Left lung (tissue), 10 donors: ENCODE results near the gene CYP3A5. TPM values are rescaled to one million over a fixed set of nuclear protein-coding genes. Genes with fewer than 3 reads are reported as not detected.

Experiments
- ATAC-seq: fragments of 200-7000 bp; cut with Tn5 transposase; one replicate; pipeline ENCODE4 v1.9.1; 2020; ENCODE audit warnings: moderate library complexity
- DNase-seq, 4 donors: peaks; one replicate each; pipeline ENCODE4 v3.0.0-alpha.2; 2013 to 2020
- H3K27ac ChIP-seq, 2 donors: fragments of 200-600 bp; sonication (generic) in 1 of 2; one replicate each; pipeline versions ENCODE4 v1.5.0 to v1.8.0; 2020 to 2021
- H3K27me3 ChIP-seq, 2 donors: fragments of 200-600 bp; sonication (generic) in 1 of 2; one replicate each; pipeline versions ENCODE4 v1.5.0 to v1.8.0; 2020 to 2021
- H3K36me3 ChIP-seq, 2 donors: fragments of 200-600 bp; sonication (generic) in 1 of 2; one replicate each; pipeline versions ENCODE4 v1.5.0 to v1.8.0; 2020 to 2021
- H3K4me1 ChIP-seq, 2 donors: fragments of 200-600 bp; one replicate each; pipeline ENCODE4 v1.8.0; 2021
- H3K4me3 ChIP-seq, 2 donors: fragments of 200-600 bp; sonication (generic) in 1 of 2; one replicate each; pipeline versions ENCODE4 v1.5.0 to v1.8.0; 2020 to 2021; ENCODE audit warnings: mild to moderate bottlenecking in 1 of 2
- H3K9me3 ChIP-seq, 2 donors: fragments of 200-600 bp; sonication (generic) in 1 of 2; one replicate each; pipeline versions ENCODE4 v1.5.0 to v1.8.0; 2020 to 2021
- CTCF ChIP-seq, 2 donors: fragments of 200-600 bp; sonication (generic) in 1 of 2; IDR thresholded peaks; one replicate each; pipeline versions ENCODE4 v1.5.0 to v1.8.0; 2021; ENCODE audit warnings: antibody characterized with exemption in 2 of 2
- intact Hi-C, 2 donors: fragments of 100-400 bp; cut with DNase I; formaldehyde crosslinking; loops; one replicate each; pipeline versions ENCODE4 v1.11.2 to v1.14.2; 2022
- polyA plus RNA-seq, 6 donors: library from polyadenylated mRNA; unstranded; fragments of 120-200 nt; gene quantifications; one replicate each; pipeline ENCODE4 v1.2.1, GENCODE V29; 2013; ENCODE audit not compliant: insufficient read length in 6 of 6
- total RNA-seq, 2 donors: library from RNA; stranded (reverse); fragmentation: NEBNext Ultra II Directional; extraction: Animal tissue kit (Norgen Biotek cat#: 25700); gene quantifications; one replicate each; pipeline ENCODE4 v1.2.1, GENCODE V29; 2021
- donor health status: DM: no; HTN: yes; CAD: no.
- donor health status: DM: no; HTN: no; CAD: no.

The CYP3A5 gene
- total and polyA plus RNA-seq, 8 donors: 5.7 to 29.5 (median 17.5) TPM

DNA sequence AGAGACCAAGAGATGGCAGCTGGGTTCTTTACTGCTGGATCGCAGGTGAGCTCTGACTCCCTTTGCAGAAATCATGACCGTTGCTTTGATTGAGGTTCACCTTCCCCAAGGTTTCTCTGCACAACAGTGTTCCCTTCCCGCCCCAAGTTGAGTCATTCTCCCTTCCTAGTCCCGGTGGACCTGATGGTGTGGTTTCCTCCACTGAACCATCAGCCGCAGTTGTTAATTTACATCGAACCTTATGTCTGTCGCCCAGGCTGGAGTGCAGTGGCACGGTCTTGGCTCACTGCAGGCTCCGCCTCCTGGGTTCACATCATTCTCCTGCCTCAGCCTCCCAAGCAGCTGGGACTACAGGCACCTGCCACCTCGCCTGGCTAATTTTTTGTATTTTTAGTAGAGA lies 57.2 kb downstream of the CYP3A5 start:
- Histone ChIP-seq H3K36me3 (peaks cover 0 to 93% of the 10 kb centered on the region in 2 donors), H3K27ac (no peak overlapping the region), H3K4me3 (no peak overlapping the region), H3K4me1 (peaks cover 2 to 12% of the 10 kb centered on the region in 2 donors), H3K9me3 (no peaks in the 10 kb centered on the region), H3K27me3 (no peaks in the 10 kb centered on the region)
- no peak for DNase-seq
- intact Hi-C loops: no loop called here
- no peak for TF ChIP-seq CTCF (IDR thresholded peaks at IDR 0.05)
- no peak for ATAC-seq

DNA sequence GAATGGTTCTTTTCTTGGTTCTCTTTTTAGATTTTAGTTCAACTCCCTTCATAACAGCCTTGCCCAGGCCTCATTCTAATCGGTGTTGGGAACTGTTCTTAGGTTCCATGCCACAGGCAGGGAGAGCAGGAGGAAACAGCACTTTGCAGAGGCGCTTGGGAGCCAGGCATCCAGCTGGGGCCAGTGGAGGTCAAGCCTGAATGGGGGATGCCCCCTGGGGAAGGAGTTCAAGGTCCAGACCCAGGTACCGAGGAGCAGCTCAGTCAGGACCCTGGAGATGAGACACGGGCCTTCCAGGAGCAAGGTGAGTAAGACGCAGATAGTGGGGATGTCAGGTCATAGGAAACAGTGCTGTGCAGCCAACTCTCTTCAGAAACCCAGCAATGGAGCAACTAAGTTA lies 58.5 kb downstream of the CYP3A5 start:
- Histone ChIP-seq H3K27ac (no peak overlapping the region), H3K27me3 (no peaks in the 10 kb centered on the region), H3K9me3 (no peaks in the 10 kb centered on the region), H3K4me1 (peaks cover 7 to 17% of the 10 kb centered on the region in 2 donors), H3K4me3 (no peak overlapping the region), H3K36me3 (peaks cover 0 to 79% of the 10 kb centered on the region in 2 donors)
- ATAC-seq (no peak), DNase-seq (no peak)
- TF ChIP-seq CTCF (IDR thresholded peaks at IDR 0.05): no peak
- intact Hi-C loops: no loop called here

- H3K27me3 ChIP-seq: no peaks in the 10 kb centered on the region
- H3K27ac ChIP-seq: no peak overlapping the region
- H3K9me3 ChIP-seq: no peaks in the 10 kb centered on the region
- ATAC-seq (no peak), DNase-seq (no peak)
- no peak overlapping the region for H3K4me3 ChIP-seq
- intact Hi-C loops: no loop called here
- H3K36me3 ChIP-seq: peaks cover 0 to 63% of the 10 kb centered on the region in 2 donors
- no peak for TF ChIP-seq CTCF (IDR thresholded peaks at IDR 0.05)
- H3K4me1 ChIP-seq: peaks cover 7 to 20% of the 10 kb centered on the region in 2 donors
These were observed 60.1 kb downstream of the CYP3A5 start for GRCh38 chr7:99619571-99620130.

DNA sequence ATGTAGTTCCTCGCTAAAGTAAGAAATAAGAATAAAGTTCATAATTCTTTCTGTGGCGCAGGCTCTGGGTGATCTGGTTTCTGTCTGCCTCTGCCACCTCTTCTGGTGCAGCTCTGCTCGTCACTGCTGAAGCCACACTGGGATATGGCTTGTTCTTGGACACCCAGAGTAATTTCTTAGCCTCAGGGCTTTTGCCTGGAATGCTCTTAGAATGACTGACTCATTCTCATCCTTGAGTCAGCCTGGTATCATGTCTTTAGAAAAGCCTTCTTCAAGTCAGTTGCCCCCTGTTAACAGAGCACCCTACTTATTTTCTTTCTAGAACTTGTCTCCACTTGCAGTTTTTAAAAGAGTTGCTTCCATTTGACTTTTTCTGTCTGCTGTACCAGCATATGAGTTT lies 61.1 kb downstream of the CYP3A5 start:
- ATAC-seq (no peak), DNase-seq (no peak)
- Histone ChIP-seq H3K27me3 (no peaks in the 10 kb centered on the region), H3K36me3 (peaks cover 0 to 54% of the 10 kb centered on the region in 2 donors), H3K4me1 (peaks cover 7 to 20% of the 10 kb centered on the region in 2 donors), H3K9me3 (no peaks in the 10 kb centered on the region), H3K4me3 (no peak overlapping the region), H3K27ac (no peak overlapping the region)
- TF ChIP-seq CTCF (IDR thresholded peaks at IDR 0.05): no peak
- intact Hi-C loops: no loop called here

DNA sequence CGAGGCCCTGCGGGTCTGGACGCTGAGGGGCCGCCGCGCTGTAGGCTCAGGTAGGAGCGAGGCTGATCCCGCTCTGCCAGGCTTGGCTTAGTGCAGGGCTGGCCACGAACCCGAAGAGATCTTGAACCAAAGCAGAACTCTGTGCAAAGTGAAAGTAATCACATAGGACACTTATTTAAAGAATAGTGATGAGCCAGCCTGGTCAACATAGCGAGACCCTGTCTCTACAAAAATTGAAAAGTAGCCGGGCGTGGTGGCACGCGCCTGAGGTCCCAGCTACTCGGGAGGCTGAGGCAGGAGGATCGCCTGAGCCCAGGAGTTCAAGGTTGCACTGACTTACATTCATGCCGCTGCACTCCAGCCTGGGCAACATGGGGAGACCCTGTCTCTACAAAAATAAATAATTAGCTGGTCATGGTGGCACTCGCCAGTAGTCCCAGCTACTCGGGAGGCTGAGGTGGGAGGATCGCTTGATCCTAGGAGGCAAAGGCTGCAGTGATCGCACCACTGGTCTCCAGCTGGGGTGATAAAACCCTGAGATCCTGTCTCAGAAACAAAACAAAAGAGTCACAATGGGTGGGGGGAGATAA lies 62.5 kb downstream of the CYP3A5 start:
- intact Hi-C loops: no loop called here
- ATAC-seq: no peak
- DNase-seq: no peak
- Histone ChIP-seq H3K4me3 (peak overlapping the region; percentile 73 to 90), H3K4me1 (peaks cover 7 to 20% of the 10 kb centered on the region in 2 donors), H3K36me3 (peaks cover 0 to 39% of the 10 kb centered on the region in 2 donors), H3K27me3 (no peaks in the 10 kb centered on the region), H3K9me3 (no peaks in the 10 kb centered on the region), H3K27ac (peak overlapping the region; percentile 50 to 82)
- no peak for TF ChIP-seq CTCF (IDR thresholded peaks at IDR 0.05)
